RPMI7951 (cell line): ENCODE data around the gene HTR4. TPM values are rescaled to one million over a fixed set of nuclear protein-coding genes. Genes with fewer than 3 reads are reported as not detected.
A peak's percentile ranks its signal among the peaks of the same experiment; 100 is the strongest.
"Not testable (repeated sequence)": the region's sequence is repeated elsewhere in the genome, so short reads cannot be mapped to it uniquely, and the experiment has no call there.

Source experiments
- DNase-seq: peaks from one replicate; pipeline ENCODE4 v3.0.0-alpha.2; 2012; ENCODE audit warnings: low read depth
- total RNA-seq: library from RNA; depleted of rRNA; stranded (reverse); fragments of >200 nt; shearing (Covaris generic); gene quantifications from 2 replicates; pipeline ENCODE4 v1.2.3, GENCODE V29; 2014; rRNA removed

The HTR4 gene, protein sequence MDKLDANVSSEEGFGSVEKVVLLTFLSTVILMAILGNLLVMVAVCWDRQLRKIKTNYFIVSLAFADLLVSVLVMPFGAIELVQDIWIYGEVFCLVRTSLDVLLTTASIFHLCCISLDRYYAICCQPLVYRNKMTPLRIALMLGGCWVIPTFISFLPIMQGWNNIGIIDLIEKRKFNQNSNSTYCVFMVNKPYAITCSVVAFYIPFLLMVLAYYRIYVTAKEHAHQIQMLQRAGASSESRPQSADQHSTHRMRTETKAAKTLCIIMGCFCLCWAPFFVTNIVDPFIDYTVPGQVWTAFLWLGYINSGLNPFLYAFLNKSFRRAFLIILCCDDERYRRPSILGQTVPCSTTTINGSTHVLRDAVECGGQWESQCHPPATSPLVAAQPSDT
- not detected in 2 replicates for total RNA-seq

DNA sequence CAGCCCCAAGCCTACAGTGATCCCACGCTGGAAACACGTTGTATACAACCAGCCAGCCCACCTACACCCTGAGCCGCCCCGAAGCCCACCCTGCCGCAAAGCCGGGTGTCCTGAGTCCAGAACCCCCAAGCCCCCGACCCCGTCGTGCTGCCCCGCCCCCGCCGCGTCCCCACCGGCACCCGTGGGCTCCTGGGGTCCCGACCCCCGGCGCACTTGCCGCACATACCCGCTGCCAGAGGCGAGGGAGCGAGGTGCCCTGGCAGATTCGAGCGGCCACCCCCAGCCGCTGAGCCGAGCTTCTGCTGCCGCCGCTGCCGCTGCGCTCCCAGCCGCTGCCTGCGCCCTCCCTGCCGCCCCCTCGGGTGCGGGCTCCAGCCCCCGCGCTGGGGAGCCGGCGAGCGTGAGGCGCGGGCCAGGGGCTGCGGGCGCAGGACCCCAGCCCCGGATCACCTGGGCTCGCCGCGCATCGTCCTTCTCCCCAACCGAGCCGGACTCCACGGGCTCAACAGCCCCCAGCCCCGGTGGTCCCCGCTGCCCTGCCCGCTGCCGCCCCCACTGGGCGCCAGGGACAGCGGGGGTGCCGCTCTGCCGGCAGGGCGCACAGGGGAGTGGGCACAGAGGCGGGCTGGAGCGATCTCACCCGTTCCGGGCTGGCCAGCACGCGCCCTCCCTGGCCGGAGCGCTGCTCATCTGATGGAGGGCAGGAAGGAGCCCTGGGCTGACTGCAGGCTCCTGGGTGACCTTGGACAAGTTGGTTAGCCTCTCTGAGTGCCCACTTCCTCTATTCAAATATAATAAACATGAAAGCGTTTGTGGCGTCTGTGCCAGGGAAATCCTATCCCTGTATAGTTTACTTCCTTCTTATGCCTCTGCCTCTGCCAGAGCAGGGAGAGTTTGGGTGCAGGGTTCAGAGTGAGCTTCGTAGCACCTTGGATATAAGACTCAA lies at the start of gene HTR4:
TSS of gene HTR4 (minus strand) at position 692 of the 946 bp plus-strand sequence. CDS start 17,513 bp downstream, outside the sequence.
- DNase-seq = no peak

DNA sequence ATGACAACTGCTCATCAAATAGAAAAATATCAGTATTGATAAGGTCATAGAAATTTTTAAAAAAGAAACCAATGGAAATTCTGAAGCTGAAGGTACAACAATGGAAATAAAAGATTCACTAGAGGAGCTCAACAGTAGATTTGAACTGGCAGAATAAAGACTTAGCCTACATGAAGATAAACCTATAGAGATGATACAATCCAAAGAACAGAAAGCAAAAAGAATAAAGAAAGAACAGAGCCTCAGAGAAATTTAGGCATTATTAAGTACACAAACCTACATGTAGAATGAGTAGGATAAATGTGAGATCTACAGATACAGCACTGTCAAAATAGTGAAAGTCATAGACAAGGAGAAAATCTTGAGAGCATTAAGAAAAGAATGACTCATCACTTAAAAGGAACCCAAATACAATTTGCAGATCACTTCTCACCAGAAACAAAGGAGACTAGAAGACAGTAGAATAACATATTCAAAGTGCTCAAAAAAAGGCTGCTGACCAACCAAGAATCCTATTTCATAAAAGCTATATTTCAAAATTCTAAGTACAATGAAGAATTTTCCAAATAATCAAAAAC lies 47.8 kb upstream of the HTR4 start:
- DNase-seq = no peak

DNA sequence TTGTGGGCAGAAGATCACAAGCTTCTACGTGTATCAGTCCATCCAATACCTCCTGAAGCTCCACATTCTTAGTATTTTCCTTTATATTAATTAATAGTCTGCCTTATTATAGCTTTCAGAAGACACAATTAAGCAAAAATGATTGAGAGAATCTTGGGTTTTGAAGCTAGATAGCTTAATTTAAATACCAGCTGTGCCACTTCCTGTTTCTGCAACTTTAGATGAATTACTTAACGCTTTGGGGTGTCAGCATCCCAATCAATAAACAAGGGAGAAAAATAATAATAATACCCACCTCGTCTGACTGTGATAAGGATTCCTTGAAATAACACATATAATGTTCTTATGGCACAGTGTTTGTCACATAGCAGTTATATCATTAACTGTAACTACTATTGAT lies 44.7 kb upstream of the HTR4 start:
- no peak for DNase-seq

DNA sequence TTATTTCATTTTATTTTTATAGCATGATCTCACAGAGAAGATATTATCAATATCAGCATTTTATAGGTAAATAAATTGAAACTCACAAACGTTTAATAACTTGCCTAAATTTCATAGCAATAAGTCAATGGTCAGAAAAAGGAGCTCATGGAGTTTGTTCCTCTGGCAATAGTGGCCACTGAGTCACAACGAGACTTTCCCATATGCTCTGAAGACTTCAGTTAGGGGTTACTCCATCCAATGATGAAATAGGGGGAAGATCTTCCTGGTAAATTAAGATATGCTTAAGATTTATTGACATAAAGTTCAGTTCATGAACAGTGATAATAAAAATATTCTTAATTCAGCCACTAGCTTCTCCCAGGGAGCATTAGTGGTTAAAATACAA lies 43.5 kb upstream of the HTR4 start:
- no peak for DNase-seq

DNA sequence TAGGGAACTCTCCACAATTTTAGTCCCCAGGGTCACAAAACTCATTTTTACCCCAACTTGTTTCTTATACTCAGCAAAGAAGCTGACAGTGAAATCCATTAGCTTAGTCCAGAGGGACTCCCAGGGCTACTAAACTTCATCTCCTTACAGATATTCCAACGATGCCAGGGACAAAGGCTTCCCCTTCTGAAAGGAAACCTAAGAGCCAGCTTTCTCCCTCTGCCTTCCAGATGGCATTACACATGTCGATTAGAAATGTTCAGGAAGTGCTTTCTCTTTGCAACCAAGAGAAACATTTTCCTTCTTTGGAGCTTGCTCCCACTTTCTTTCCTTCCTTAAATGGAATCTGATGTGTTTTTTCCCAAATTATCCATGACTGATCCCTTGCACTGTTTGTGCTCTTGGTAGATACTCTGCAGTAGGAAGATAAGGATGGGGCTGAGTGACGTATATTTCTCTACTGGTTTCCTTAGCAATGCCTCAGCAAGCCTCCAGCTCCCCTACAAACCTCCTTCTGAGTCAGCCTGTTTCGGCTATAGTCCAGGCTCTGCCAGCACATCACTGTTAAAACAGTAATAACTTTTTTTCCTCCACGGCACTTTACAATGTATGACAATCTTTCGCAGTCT lies 43.0 kb upstream of the HTR4 start:
- peak; percentile 60 for DNase-seq

DNA sequence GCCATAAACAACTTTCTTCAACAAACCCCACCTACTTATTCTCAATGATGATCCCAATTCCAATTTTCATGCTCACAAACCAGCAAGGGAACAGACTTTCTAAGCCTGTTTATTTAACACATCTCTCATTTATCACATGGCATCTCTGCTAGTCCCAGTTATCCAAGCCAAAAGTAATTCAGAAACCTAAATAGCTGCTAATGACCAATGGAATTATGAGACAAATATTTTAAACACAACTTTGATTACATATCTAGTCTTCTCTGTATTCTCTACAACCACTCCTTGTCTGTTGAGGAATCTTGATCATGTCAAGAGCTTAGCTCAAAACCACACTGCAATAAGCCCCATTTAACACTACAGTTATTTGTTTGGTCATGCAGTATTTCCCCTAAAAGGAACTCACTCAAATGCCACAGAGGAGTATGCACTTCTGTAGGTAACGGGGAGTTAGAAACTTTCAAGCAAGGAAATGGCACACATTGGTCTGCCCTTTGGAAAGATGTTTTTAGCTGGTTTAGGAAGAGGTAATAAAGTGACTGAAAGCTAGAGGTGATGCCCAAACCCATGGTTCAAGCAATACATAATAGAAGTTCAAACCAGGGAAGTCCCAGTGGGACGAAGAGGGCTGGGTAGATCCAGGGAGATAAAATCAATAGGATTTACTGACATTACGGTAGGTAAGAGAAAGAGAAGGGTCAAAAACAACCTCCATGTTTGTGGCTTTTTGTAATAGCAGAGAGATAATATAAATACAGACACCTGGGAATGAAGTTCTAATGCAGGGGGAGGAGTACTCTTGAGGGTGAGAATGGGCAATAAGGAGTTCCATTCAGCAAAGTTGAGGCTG lies 42.1 kb upstream of the HTR4 start:
- no peak for DNase-seq

DNA sequence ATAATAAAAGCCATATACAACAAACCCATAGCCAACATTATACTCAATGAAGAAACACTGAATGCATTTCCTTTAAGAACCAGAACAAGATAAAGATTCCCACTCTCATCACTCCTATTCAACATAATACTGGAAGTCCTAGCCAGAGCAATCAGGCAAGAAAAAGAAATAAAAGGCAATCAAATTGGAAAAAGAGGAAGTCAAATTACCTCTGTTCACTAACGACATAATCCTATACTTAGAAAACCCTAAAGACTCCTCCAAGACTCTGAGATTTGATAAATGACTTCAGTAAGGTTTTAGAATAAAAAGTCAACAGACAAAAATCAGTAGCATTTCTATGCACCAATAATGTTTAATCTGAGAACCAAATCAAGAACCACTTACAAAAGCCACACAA lies 36.6 kb upstream of the HTR4 start:
- DNase-seq = no peak

DNA sequence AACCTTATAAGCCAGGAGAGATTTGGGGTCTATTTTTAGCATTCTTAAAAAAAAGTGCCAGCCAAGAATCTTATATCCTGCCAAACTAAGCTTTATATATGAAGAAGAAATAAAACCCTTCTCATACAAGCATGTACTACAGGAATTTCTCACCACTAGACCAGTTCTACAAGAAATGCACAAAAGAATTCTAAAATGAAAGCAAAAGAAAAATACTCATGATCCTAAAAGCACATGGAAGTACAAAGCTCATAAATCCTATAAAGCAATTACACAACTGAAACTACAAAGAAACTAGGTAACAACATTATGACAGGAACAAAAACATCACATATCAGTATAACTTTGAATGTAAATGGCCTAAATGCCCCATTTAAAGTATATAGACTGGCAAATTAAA lies 34.5 kb upstream of the HTR4 start:
- no peak for DNase-seq

DNA sequence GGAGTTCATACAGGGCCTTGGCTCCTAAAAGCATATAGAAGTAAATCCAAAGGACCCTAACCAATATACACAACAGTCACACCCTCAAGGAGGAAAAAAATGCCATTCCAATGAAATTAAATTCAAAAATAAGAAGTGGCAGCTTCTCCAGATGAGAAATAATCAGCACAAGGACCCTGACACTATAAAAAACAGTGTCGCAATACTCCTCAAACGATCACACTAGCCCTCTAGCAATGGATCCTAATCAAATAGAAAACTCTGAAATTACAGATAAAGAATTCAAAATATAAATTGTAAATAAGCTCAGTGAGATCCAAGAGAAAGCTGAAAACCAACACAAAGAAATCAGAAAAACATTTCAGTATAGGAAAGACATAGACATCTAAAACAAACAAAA lies 33.5 kb upstream of the HTR4 start:
- no peak for DNase-seq

DNA sequence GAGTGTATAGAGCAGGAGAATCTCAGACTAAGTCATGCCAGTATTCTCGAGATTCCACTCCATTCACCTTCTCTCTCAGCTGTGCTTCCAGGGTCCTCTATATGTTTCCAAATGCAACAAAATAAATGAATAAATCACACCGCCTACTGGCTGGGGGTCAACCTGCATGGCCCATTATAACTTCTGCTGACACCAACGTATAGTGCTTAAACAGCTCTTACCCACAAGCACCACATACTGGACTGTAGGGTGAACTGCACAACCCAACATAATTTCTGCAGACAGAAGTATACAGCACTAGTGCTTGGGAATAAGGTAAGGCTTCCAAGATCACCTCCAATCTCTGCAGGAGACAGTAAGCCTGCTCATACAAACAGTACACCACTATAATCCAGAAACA lies 33.1 kb upstream of the HTR4 start:
- peak; percentile 45 for DNase-seq

DNA sequence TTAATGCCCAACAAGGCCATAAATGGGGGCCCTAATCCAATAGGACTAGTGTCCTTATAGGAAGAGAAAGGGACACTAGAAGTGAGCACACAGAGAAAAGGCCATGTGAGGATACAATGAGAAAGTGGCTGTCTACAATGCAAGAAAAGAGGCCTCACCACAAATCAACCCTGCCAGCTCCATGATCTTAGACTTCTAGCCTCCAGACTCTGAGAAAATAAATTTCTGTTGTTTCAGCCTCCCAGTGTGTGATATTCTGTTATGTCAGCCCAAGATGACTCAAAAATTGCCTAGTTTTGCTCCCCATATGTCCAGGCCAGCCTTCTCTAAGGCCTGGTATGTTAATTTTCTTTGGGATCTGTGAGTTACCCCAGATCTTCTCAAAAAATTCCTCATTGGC lies 32.3 kb upstream of the HTR4 start:
- DNase-seq = no peak

DNA sequence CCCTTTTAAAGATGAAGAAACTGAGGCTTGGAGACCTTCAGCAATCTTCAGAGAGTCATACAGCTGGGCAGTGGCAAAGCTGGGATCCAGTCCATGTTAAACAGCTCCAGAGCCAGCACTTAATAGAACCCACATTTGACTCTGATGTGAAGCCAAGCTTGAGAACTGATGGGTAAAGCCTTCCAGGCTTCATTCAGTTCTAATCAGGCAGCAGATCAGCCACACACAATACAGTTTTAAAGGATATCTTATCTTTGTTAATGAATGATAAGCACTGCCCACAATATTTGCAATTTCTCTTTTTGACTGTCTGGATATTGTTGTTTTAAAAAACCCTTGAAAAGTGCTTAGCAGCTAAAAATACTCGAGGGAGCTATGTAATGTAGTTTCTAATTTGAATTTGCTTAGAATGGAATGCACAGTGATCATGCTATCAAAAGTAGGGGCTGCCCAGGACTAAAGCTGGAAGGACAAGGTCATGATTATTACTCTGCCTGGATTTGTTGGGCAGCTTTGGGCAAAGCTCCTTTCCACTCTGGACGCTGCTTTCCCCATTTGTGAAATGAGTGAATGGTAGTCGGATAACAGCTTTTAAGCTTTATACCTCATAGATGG lies 31.3 kb upstream of the HTR4 start:
- DNase-seq = no peak

DNA sequence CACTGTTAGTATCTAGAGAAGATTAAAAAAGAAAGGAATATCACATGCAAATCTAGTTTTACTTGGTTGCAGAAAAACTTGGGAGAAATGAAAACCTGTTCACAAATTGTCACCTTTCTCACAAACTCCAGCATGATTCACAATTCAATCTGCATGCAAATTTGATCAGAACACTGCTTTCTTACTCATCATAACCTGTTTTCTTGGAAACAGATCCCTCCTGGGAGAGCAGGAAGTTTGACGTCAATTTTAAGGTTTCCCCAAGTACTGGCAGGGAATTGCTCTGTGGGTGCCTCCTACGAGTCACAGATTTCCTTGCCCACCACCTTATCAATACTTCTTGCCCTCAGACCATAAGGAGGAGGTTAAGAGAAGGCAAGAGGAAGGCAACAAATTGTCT lies 30.2 kb upstream of the HTR4 start:
- DNase-seq = no peak

DNA sequence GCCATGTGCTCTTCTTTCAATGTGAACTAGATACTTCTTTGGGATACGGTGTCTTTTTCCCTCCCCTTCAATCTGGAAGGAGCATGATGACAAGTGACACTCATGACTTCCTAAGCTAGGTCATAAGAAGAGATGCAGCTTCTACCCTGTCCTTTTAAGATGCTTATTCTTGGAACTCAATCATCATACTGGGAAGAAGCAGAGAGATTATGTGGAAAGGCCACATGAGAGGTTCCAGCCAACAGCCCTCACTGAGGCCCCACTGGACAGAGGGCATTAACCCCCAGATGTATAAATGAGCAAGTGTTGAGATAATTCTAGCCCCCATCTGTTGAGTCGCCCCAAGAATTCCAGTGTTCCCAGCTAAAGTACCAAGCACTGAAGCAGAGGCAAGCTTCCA lies 29.3 kb upstream of the HTR4 start:
- DNase-seq = no peak

DNA sequence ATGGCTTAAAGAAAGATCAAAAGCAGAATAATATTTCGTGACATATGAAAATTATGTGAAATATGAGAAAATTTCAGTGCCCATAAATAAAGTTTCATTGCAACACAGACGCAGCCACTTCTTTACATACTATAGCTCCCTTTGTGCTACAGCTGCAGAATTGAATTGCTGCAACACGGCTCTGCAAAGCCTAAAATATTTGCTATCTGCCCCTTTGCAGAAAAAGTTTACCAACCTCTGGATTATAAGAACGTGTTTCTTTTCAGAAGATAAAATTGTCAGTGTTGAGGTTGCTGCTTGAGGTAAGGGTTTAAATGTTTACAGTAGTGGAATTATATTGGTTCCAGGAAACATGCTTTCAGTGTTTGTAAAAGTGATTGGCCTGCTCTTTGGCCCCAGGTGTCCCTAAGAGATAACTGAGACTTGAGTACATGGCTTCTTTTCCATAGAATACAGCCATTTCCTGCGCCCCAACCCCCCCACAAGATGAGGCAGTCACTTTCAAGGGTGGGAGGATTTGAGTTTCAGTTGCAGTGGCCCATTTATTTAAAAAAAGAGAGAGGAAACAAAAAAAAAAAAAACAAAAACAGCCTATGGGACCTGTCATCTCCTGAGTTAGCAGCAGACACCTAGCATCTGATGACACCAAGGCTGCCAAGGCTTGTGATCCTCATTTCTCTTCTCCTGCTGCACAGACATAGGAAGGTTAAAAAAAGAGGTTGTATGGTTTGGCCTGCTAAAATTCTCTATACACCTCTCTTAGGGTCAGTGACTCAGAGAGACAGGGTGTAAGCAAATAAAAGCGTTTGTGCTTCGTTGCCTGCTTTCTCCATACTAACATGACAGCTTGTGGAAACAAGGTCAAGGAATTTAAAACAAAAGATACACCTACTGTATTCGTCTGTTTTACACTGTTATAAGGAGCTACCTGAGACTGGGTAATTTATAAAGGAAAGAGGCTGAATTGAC lies 28.0 kb upstream of the HTR4 start:
- no peak for DNase-seq

DNA sequence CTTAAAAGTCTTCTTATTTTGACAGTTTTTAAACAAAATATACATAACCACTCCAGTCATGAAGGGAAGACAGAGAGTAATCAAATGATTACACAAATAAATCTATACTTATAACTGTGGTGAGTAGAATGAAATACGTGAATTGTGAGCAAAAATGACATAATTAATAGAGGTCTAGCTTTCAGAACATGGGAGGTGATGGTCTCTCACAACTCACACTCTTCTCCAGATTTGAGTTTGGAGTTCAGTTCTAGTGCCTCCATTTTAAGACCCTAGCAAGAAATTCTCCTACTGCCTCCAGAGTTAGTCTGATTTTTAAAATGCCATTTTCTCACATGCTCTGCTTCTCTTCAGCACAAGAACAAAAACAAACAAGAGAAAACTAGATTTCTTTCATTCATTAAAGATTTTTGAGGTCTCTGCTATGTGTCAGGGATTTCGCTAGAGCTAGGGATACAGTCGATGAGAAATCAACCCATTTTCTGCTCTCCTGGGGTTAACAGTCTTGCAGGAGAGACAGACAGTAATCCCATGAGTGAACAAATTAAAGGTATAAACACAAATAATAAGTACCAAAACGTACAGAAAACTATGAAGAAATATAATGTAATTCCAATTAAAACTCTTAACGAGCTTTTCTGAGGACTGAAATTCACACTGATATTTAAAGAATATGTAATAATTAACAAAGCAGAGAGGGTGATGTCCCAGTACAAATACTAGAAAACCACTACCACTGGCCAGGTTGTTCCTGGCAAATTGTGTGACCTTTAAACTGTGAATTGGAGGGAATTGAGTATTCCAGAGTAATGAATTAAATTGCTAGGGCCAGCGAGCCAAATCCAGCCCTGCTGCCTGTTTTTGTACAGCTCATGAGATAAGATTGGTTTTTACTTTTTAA lies 27.1 kb upstream of the HTR4 start:
- no peak for DNase-seq

DNA sequence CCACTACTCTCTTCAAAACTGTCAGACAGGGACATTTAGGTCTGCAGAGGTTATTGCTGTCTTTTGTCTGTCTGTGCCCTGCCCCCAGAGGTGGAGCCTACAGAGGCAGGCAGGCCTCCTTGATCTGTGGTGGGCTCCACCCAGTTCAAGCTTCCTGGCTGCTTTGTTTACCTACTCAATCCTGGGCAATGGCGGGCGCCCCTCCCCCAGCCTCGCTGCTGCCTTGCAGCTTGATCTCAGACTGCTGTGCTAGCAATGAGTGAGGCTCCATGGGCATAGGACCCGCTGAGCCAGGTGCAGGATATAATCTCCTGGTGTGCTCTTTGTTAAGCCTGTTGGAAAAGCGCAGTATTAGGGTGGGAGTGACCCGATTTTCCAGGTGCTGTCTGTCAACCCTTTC lies 19.4 kb upstream of the HTR4 start:
- not testable (repeated sequence) for DNase-seq

DNA sequence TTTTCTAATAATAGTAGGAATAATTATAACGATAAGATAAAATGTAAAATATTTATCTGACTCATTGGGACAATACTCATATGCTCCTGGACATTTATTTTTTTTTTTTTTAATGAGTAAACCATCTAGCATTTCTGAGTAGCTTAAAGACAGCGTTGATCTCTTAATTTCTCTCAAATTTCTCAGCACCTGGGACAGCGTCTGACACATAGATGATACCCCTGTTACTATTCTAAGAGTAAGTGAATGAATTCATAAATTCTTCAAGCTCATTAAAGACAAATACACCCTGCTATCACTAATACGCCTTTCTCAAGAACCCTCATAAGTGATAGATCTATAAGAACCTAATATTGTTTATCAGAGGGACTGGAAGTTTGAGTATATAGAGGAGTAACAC lies 12.0 kb upstream of the HTR4 start:
- DNase-seq = no peak
